Stimulated activated memory B cell treated with anti-CD40 and anti-IgM and Interleukin-4, amounts not matched to agents 10 μg/mL and 1 μg/mL and 100 μg/mL, for 72 hours (primary cell): Measurements from ENCODE around the gene GNS.

Experiments
- ATAC-seq: fragments of 150-1000 bp; cut with Tn5 transposase; 2 replicates; pipeline ENCODE4 v1.10.0; 2021
- H3K27ac Mint-ChIP-seq: one replicate; pipeline ENCODE4 v1.8.0; 2022; ENCODE audit warnings: mild to moderate bottlenecking, mixed read lengths
- H3K27me3 Mint-ChIP-seq: one replicate; pipeline ENCODE4 v1.8.0; 2022; ENCODE audit warnings: mixed read lengths
- H3K36me3 Mint-ChIP-seq: one replicate; pipeline ENCODE4 v1.8.0; 2022; ENCODE audit warnings: mixed read lengths
- H3K4me1 Mint-ChIP-seq: one replicate; pipeline ENCODE4 v1.8.0; 2022; ENCODE audit warnings: mixed read lengths
- H3K4me3 Mint-ChIP-seq: one replicate; pipeline ENCODE4 v1.8.0; 2022; ENCODE audit warnings: mild to moderate bottlenecking, moderate library complexity, mixed read lengths
- H3K9me3 Mint-ChIP-seq: one replicate; pipeline ENCODE4 v1.8.0; 2022; ENCODE audit warnings: mixed read lengths

Gene GNS

GRCh38 chr12:64683816-64684543, 75.2 kb downstream of the GNS start:
- no peak overlapping the region for H3K4me3 Mint-ChIP-seq
- peaks cover 45% of the 10 kb centered on the region for H3K4me1 Mint-ChIP-seq
- H3K9me3 Mint-ChIP-seq: no peaks in the 10 kb centered on the region
- H3K36me3 Mint-ChIP-seq: peaks cover 51% of the 10 kb centered on the region
- no peaks in the 10 kb centered on the region for H3K27me3 Mint-ChIP-seq
- H3K27ac Mint-ChIP-seq: peak overlapping the region; percentile 65
- no peak for ATAC-seq

DNA sequence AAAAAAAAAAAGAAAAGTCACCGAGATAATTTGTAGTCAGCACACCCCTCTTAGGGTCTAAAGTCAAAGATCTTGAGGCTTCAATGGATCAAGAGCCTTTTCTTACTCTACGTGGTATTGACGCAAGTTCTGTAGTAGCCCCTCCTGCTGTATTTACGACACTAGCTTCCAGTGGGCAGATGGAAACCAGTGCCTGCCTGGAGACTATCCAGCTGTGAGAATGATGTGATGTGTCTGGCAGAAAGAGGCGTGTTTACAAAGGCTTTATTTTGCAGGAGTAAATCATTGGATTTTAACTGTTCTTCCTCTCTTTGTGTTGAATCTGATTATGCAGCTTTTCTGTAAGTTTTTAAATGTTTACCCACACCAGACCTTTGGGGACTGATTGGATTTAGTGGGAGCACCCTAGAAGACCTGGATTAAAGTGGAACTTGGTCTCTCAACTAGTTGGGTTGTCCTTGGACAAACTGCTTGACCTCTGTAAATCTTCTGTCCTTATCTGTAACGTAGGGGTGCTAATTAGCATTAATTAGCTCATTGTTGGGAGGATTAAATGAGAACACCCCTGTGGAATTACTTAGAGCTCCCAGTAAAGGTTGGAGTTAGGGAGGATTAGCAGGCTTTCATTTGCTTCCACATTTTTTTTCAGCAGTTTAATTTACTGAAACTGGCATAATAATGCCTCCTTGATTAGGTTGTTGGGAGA, 76.5 kb downstream of the GNS start:
- H3K27ac Mint-ChIP-seq: peak overlapping the region; percentile 65
- H3K4me1 Mint-ChIP-seq: peaks cover 56% of the 10 kb centered on the region
- H3K4me3 Mint-ChIP-seq: no peak overlapping the region
- peaks cover 39% of the 10 kb centered on the region for H3K36me3 Mint-ChIP-seq
- H3K9me3 Mint-ChIP-seq: no peaks in the 10 kb centered on the region
- no peak for ATAC-seq
- no peaks in the 10 kb centered on the region for H3K27me3 Mint-ChIP-seq

GRCh38 chr12:64681200-64682052, 77.8 kb downstream of the GNS start:
- H3K36me3 Mint-ChIP-seq: peaks cover 38% of the 10 kb centered on the region
- peak overlapping the region; percentile 85 for H3K27ac Mint-ChIP-seq
- peaks cover 68% of the 10 kb centered on the region for H3K4me1 Mint-ChIP-seq
- no peaks in the 10 kb centered on the region for H3K9me3 Mint-ChIP-seq
- no peaks in the 10 kb centered on the region for H3K27me3 Mint-ChIP-seq
- ATAC-seq: peak; percentile 65
- peak overlapping the region; percentile 51 for H3K4me3 Mint-ChIP-seq

DNA sequence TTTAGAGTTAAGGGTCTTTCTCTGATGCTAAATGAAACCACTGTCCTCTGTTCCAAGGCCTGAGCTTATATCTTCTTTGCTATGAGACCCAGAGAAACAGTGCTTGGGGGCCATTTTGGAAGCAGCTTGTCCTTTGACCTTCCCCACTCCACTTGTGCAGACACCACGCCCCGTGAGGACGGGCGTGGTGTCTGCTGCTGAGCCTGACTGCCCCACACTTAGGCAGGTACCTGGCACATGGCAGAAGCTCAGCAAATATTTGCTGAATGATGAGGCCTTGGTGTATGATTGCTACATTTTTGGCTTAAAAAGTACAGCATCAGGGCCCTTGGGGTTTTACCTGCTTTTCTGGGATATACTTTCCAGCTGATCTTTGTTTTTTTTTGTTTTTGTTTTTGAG, 79.0 kb downstream of the GNS start:
- Mint-ChIP-seq H3K27me3 (no peaks in the 10 kb centered on the region), H3K36me3 (peaks cover 26% of the 10 kb centered on the region), H3K4me1 (peaks cover 76% of the 10 kb centered on the region), H3K27ac (peak overlapping the region; percentile 85), H3K4me3 (peak overlapping the region; percentile 19), H3K9me3 (no peaks in the 10 kb centered on the region)
- no peak for ATAC-seq

- ATAC-seq: peak; percentile 69
- H3K27ac Mint-ChIP-seq: peak overlapping the region; percentile 85
- H3K9me3 Mint-ChIP-seq: no peaks in the 10 kb centered on the region
- H3K27me3 Mint-ChIP-seq: no peaks in the 10 kb centered on the region
- peaks cover 79% of the 10 kb centered on the region for H3K4me1 Mint-ChIP-seq
- peaks cover 21% of the 10 kb centered on the region for H3K36me3 Mint-ChIP-seq
- H3K4me3 Mint-ChIP-seq: peak overlapping the region; percentile 19
Observed at GRCh38 chr12:64679487-64680001, 79.7 kb downstream of the GNS start.

DNA sequence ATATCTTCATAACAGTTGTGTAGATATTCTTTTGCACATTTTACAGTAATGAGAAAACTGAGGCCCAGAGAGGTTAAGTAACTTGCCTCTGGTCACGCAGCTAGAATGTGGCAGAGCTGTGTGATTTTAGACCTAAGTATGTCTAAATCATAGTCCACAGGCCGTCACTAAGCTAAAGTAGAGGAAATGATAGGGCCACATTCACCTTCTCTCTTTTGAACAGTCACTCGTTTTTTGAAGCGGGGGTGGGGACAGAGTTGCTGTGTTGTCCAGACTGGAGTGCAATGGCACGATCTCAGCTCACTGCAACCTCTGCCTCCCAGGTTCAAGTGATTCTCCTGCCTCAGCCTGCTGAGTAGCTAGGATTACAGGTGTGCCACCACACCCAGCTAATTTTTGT, 80.4 kb downstream of the GNS start:
- H3K36me3 Mint-ChIP-seq: peaks cover 16% of the 10 kb centered on the region
- H3K27me3 Mint-ChIP-seq: no peaks in the 10 kb centered on the region
- H3K4me1 Mint-ChIP-seq: peaks cover 84% of the 10 kb centered on the region
- H3K4me3 Mint-ChIP-seq: no peak overlapping the region
- no peaks in the 10 kb centered on the region for H3K9me3 Mint-ChIP-seq
- ATAC-seq: no peak
- no peak overlapping the region for H3K27ac Mint-ChIP-seq

GRCh38 chr12:64678248-64678647, 81.0 kb downstream of the GNS start:
- H3K9me3 Mint-ChIP-seq: no peaks in the 10 kb centered on the region
- H3K4me3 Mint-ChIP-seq: no peak overlapping the region
- no peaks in the 10 kb centered on the region for H3K27me3 Mint-ChIP-seq
- H3K27ac Mint-ChIP-seq: peak overlapping the region; percentile 65
- H3K36me3 Mint-ChIP-seq: peaks cover 12% of the 10 kb centered on the region
- peaks cover 84% of the 10 kb centered on the region for H3K4me1 Mint-ChIP-seq
- ATAC-seq: no peak

GRCh38 chr12:64675795-64676194, 83.4 kb downstream of the GNS start:
- Mint-ChIP-seq H3K4me1 (peaks cover 88% of the 10 kb centered on the region), H3K9me3 (no peaks in the 10 kb centered on the region), H3K36me3 (peaks cover 5% of the 10 kb centered on the region), H3K27me3 (no peaks in the 10 kb centered on the region), H3K27ac (peak overlapping the region; percentile 65), H3K4me3 (no peak overlapping the region)
- ATAC-seq: no peak

DNA sequence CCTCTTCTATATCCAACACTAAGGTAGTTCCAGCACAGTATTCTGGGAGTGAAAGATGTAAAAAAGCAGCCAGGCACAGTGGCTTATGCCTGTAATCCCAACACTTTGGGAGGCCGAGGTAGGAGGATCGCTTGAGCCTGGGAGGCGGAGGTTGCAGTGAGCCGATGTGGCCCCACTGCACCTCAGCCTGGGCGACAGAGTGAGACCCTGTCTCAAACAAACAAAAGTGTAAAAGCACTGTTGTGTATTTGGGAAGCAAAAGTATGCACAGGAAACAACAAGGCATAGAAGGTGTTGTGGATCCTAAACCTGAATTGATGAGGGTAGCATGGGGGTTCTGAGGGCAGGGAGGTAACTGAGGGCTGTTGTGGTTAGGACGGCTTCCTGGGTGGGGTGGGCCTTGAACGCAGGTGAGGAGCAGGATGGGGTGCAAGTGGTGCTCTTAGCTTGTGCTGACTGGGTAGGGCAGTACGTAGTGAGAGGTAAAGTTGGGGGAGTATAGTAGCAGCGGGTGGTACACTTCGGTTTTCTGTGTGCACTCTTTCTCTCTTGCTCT, 84.8 kb downstream of the GNS start:
- no peaks in the 10 kb centered on the region for H3K9me3 Mint-ChIP-seq

GRCh38 chr12:64673490-64674169, 85.6 kb downstream of the GNS start:
- Mint-ChIP-seq H3K27ac (peak overlapping the region; percentile 72), H3K9me3 (no peaks in the 10 kb centered on the region), H3K4me3 (no peak overlapping the region), H3K36me3 (peaks cover 5% of the 10 kb centered on the region), H3K27me3 (no peaks in the 10 kb centered on the region), H3K4me1 (peaks cover 88% of the 10 kb centered on the region)
- no peak for ATAC-seq

More for the DNA sequence above, 84.8 kb downstream of the GNS start:
- Mint-ChIP-seq H3K27me3 (no peaks in the 10 kb centered on the region), H3K4me3 (no peak overlapping the region), H3K36me3 (peaks cover 5% of the 10 kb centered on the region), H3K4me1 (peaks cover 88% of the 10 kb centered on the region), H3K27ac (peak overlapping the region; percentile 72)
- peak; percentile 46 for ATAC-seq

- Mint-ChIP-seq H3K27ac (peak overlapping the region; percentile 72), H3K4me3 (peak overlapping the region; percentile 48), H3K4me1 (peaks cover 89% of the 10 kb centered on the region), H3K27me3 (no peaks in the 10 kb centered on the region), H3K9me3 (no peaks in the 10 kb centered on the region), H3K36me3 (peaks cover 9% of the 10 kb centered on the region)
- no peak for ATAC-seq
Observed at GRCh38 chr12:64672925-64673409, 86.2 kb downstream of the GNS start.

- Mint-ChIP-seq H3K4me1 (peaks cover 89% of the 10 kb centered on the region), H3K4me3 (peak overlapping the region; percentile 5), H3K36me3 (peaks cover 5% of the 10 kb centered on the region), H3K27ac (peak overlapping the region; percentile 87), H3K9me3 (no peaks in the 10 kb centered on the region), H3K27me3 (no peaks in the 10 kb centered on the region)
- no peak for ATAC-seq
Observed at GRCh38 chr12:64671681-64672080, 87.5 kb downstream of the GNS start.

DNA sequence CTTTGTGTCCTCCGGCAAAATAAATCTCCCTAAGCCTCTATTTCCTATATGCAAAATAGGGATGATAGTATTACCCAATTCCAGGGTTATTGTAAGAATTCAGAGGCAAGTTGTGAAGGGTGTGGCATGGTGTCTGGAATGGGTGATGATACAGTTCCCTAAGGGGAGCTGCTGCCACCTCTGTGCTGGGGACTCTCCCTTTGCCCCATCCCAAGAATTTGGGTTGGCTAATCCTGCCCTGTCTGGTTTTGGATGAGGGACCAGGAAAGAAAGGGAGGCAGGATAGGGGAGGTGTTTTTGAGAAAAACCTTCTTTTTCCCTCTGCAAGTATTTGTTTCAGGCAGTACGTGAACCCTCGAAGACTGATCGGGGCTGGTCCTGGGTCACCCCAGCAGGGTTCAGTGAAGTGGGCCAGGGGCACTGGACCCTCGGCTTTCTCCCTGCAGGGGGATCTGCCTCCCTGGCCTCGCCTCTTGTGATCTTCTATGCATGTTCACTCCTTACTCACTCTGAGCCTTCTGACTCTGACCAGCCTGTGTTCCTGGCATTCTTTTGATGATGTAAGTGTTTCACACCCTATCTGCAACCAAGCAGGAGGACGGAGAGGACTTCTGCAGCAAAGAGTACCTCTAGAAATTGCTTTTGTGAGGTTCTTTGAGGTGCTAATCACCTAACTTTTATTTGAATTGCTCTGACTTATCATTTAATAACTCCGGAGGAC, 88.1 kb downstream of the GNS start:
- peaks cover 5% of the 10 kb centered on the region for H3K36me3 Mint-ChIP-seq
- H3K4me1 Mint-ChIP-seq: peaks cover 94% of the 10 kb centered on the region
- peak overlapping the region; percentile 87 for H3K27ac Mint-ChIP-seq
- H3K9me3 Mint-ChIP-seq: no peaks in the 10 kb centered on the region
- H3K27me3 Mint-ChIP-seq: no peaks in the 10 kb centered on the region
- no peak for ATAC-seq
- peak overlapping the region; percentile 5 for H3K4me3 Mint-ChIP-seq

DNA sequence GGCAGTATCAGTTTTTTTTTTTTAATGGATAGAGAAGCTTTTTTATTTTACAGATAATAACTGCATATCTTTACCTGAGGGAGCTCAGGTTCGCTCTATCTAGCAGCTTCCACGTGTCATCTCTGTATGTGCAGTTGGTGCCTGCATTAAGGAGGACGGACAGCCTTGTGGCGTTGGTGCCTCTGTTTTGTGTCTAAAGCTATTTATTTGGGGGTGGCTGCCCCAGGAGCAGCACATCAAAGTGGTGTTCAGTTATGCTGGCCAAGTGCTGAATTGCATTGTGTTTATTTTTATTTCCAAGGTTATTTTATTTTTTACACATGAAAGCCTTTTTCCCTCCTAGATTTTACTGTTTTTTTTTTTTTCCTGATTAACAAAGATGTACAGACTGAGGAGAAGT, 89.2 kb downstream of the GNS start:
- Mint-ChIP-seq H3K9me3 (no peaks in the 10 kb centered on the region), H3K4me1 (peaks cover 93% of the 10 kb centered on the region), H3K4me3 (peak overlapping the region; percentile 63), H3K36me3 (peaks cover 5% of the 10 kb centered on the region), H3K27me3 (no peaks in the 10 kb centered on the region), H3K27ac (peak overlapping the region; percentile 87)
- ATAC-seq: no peak
